Activated CD4-positive, alpha-beta T cell treated with anti-CD3 and anti-CD28 coated beads, Interleukin-2, Interleukin-6, amounts not matched to agents 100 ng/mL and 50 ng/mL, durations not matched to agents 16 hours and 8 hours (primary cell): ENCODE results near the gene LRATD1.

Experiments used
- DNase-seq: peaks from one replicate; pipeline ENCODE4 v3.0.0-alpha.2; 2020

The LRATD1 gene

GRCh38 chr2:14634182-14634488 is 1.6 kb downstream of the LRATD1 start:
- DNase-seq: no peak

GRCh38 chr2:14634489-14635390 is 2.2 kb downstream of the LRATD1 start:
- peak; percentile 39 for DNase-seq

- no peak for DNase-seq
Observed at GRCh38 chr2:14635391-14635871, 2.9 kb downstream of the LRATD1 start.

- no peak for DNase-seq
Observed at GRCh38 chr2:14638488-14638887, 6.0 kb downstream of the LRATD1 start.

GRCh38 chr2:14641116-14641515 is 8.6 kb downstream of the LRATD1 start:
- DNase-seq: no peak

- no peak for DNase-seq
Observed at GRCh38 chr2:14642499-14642898, 10.0 kb downstream of the LRATD1 start.

GRCh38 chr2:14647714-14648113 is 15.2 kb downstream of the LRATD1 start:
- DNase-seq: no peak

- DNase-seq: no peak
Observed at GRCh38 chr2:14650066-14650465, 17.5 kb downstream of the LRATD1 start.

- DNase-seq: peak; percentile 47
Observed at GRCh38 chr2:14654835-14655282, 22.3 kb downstream of the LRATD1 start.

GRCh38 chr2:14656146-14656545 is 23.6 kb downstream of the LRATD1 start:
- DNase-seq: no peak

GRCh38 chr2:14661163-14661562 is 28.6 kb downstream of the LRATD1 start:
- DNase-seq: no peak

GRCh38 chr2:14673351-14673875 is 40.9 kb downstream of the LRATD1 start:
- no peak for DNase-seq

GRCh38 chr2:14675489-14675888 is 43.0 kb downstream of the LRATD1 start:
- no peak for DNase-seq

- no peak for DNase-seq
Observed at GRCh38 chr2:14676371-14676770, 43.9 kb downstream of the LRATD1 start.

GRCh38 chr2:14677039-14677438 is 44.5 kb downstream of the LRATD1 start:
- DNase-seq: no peak

- no peak for DNase-seq
Observed at GRCh38 chr2:14678761-14679160, 46.2 kb downstream of the LRATD1 start.

- no peak for DNase-seq
Observed at GRCh38 chr2:14681608-14682007, 49.1 kb downstream of the LRATD1 start.
